Activated CD8-positive, alpha-beta memory T cell treated with anti-CD3 and anti-CD28 coated beads for 1 hour (primary cell): Measurements from ENCODE around the gene CEP170B.
"Not testable (repeated sequence)": the region's sequence is repeated elsewhere in the genome, so short reads cannot be mapped to it uniquely, and the experiment has no call there.

Experiments
- DNase-seq, 2 donors: peaks; one replicate each; pipeline ENCODE4 v3.0.0-alpha.2; 2020; ENCODE audit warnings: low read depth in 1 of 2; ENCODE audit errors: extremely low read depth in 1 of 2

Gene CEP170B

GRCh38 chr14:104865081-104865630, at the start of gene CEP170B:
CEP170B (plus strand) TSS chr14:104865268; CDS start chr14:104868451, 3,183 bp downstream.
- DNase-seq = peak in 1 of 2 donors; percentile 34

- no peak for DNase-seq
These were observed 48.5 kb upstream of the CEP170B start for GRCh38 chr14:104816616-104816884.

GRCh38 chr14:104817930-104818713, 46.9 kb upstream of the CEP170B start:
- no peak for DNase-seq

GRCh38 chr14:104818714-104819161, 46.3 kb upstream of the CEP170B start:
- no peak for DNase-seq

- DNase-seq = no peak
These were observed 45.7 kb upstream of the CEP170B start for GRCh38 chr14:104819361-104819781.

GRCh38 chr14:104820669-104821228, 44.3 kb upstream of the CEP170B start:
- no peak for DNase-seq

GRCh38 chr14:104821229-104821945, 43.7 kb upstream of the CEP170B start:
- DNase-seq = no peak

GRCh38 chr14:104821971-104822608, 43.0 kb upstream of the CEP170B start:
- DNase-seq = no peak

GRCh38 chr14:104822821-104823615, 42.0 kb upstream of the CEP170B start:
- DNase-seq = no peak

- DNase-seq = no peak
These were observed 40.6 kb upstream of the CEP170B start for GRCh38 chr14:104824353-104824997.

- DNase-seq = peak; percentile 80 to 98
These were observed 38.7 kb upstream of the CEP170B start for GRCh38 chr14:104826189-104826860.

- no peak for DNase-seq
These were observed 38.2 kb upstream of the CEP170B start for GRCh38 chr14:104826861-104827176.

GRCh38 chr14:104827177-104828055, 37.7 kb upstream of the CEP170B start:
- no peak for DNase-seq

GRCh38 chr14:104830781-104831180, 34.3 kb upstream of the CEP170B start:
- DNase-seq = no peak

- not testable (repeated sequence) for DNase-seq
These were observed 28.7 kb upstream of the CEP170B start for GRCh38 chr14:104836171-104836935.

GRCh38 chr14:104841730-104842129, 23.3 kb upstream of the CEP170B start:
- DNase-seq = no peak

GRCh38 chr14:104843006-104843405, 22.1 kb upstream of the CEP170B start:
- DNase-seq = no peak
